ENCODE data around the gene ITPKB.

Gene ITPKB

DNA sequence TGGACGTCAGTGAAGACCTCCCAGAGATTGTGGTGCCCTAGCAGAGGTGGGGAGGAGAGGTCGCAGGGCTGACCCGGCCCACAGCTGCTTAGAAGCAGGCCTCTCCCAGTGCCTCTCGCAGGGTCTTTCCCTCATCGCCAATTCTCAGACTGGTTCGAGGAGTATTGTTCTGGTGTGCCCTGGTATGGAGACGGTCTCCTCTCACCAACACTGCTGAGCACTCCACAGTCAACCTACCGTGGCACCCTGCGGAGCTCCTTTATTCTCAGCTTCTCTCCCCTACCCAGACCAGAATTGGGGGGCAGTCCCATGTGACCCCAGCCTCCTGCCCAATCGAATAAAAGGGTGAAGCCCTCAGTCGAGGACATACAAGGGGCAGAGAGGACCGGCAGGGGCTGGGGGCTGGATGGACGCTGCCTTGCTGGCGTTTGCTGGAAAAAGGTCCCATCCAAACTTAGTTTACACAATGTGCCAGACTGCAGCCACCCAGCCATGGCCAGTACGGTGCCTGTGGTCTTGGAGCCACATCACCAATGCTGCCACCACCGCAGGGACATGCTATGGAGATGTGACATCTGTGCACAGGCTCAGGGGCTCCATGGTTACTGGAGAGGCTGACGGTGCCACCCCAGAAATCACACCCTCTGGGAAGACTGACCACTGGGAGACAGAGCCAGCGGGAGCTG, 109.7 kb downstream of the ITPKB start:
- Histone ChIP-seq H3K36me3 (ENCODE audit: insufficient read depth, low read length) (peaks cover 27% of the 10 kb centered on the region; the same call in 1 of the 2 replicates), H3K9me3 (ENCODE audit: low read length) (no peaks in the 10 kb centered on the region), H3K9me2 (ENCODE audit: low read depth, low read length) (no peaks in the 10 kb centered on the region), H3K27me3 (ENCODE audit: insufficient read depth, low read length) (no peaks in the 10 kb centered on the region), H3F3A (ENCODE audit: insufficient read depth, low read length) (no peaks in the 10 kb centered on the region), H3K9ac (ENCODE audit: low read length) (no peak overlapping the region), H3K4me2 (ENCODE audit: low read length) (no peak overlapping the region), H3K4me1 (ENCODE audit: insufficient read depth, low read length, severe bottlenecking) (peaks cover 23% of the 10 kb centered on the region), H4K20me1 (ENCODE audit: insufficient read depth, low read length) (no peaks in the 10 kb centered on the region), H2AFZ (ENCODE audit: low read length) (no peak overlapping the region), H3K27ac (ENCODE audit: low read depth, low read length, poor library complexity, severe bottlenecking) (no peak overlapping the region), H3K4me3 (ENCODE audit: low read depth, low read length, poor library complexity, severe bottlenecking) (no peak overlapping the region), H3K79me2 (ENCODE audit: insufficient read depth, low read length) (no peaks in the 10 kb centered on the region)
- TF ChIP-seq CTCF (IDR thresholded peaks at IDR 0.05; ENCODE audit: low read length) (no peak), EZH2 (IDR thresholded peaks at IDR 0.05; ENCODE audit: borderline replicate concordance, low read length) (no peak)

GRCh38 chr1:226628612-226629155, 110.4 kb downstream of the ITPKB start:
- Histone ChIP-seq H3K79me2 (ENCODE audit: insufficient read depth, low read length) (no peaks in the 10 kb centered on the region), H3K27me3 (ENCODE audit: insufficient read depth, low read length) (no peaks in the 10 kb centered on the region), H2AFZ (ENCODE audit: low read length) (no peak overlapping the region), H3K9me2 (ENCODE audit: low read depth, low read length) (no peaks in the 10 kb centered on the region), H3K4me1 (ENCODE audit: insufficient read depth, low read length, severe bottlenecking) (peaks cover 16% of the 10 kb centered on the region), H3K27ac (ENCODE audit: low read depth, low read length, poor library complexity, severe bottlenecking) (no peak overlapping the region), H3K4me3 (ENCODE audit: low read depth, low read length, poor library complexity, severe bottlenecking) (no peak overlapping the region), H3F3A (ENCODE audit: insufficient read depth, low read length) (no peaks in the 10 kb centered on the region), H3K36me3 (ENCODE audit: insufficient read depth, low read length) (peaks cover 22% of the 10 kb centered on the region; the same call in 1 of the 2 replicates), H3K9me3 (ENCODE audit: low read length) (no peaks in the 10 kb centered on the region), H3K4me2 (ENCODE audit: low read length) (no peak overlapping the region), H3K9ac (ENCODE audit: low read length) (no peak overlapping the region), H4K20me1 (ENCODE audit: insufficient read depth, low read length) (no peaks in the 10 kb centered on the region)
- TF ChIP-seq EZH2 (IDR thresholded peaks at IDR 0.05; ENCODE audit: borderline replicate concordance, low read length): no peak
- TF ChIP-seq CTCF (IDR thresholded peaks at IDR 0.05; ENCODE audit: low read length): no peak

DNA sequence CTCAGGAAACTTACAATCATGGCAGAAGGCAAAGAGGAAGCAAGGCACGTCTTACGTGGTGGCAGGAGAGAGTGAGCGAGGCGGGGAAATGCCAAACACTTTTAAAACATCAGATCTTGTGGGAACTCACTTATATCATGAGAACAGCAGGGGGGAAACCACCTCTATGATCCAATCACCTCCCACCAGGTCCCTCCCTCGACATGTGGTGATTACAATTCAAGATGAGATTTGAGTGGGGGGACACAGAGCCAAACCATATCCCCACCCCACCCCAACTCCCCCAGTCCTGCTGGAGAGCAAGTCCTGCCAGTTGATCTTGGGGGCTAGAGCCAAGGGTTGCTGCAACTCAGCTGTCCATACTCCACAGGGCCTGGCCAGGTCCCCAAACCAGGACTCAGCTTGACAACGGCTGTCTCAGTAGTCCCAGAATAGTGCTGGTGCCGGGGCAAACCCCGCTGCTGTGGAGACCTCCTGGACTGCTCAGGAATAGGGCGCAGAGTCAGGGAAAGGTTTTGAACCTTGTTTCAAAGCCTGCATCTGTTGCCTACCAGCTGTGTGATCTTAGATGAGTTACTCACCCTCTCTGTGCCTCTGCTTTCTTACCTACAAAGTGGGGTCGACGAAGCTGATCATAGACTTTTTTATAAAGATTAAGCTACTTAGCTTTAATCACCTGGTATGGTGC, 111.0 kb downstream of the ITPKB start:
- Histone ChIP-seq H3K9me3 (ENCODE audit: low read length) (no peaks in the 10 kb centered on the region), H3K4me2 (ENCODE audit: low read length) (no peak overlapping the region), H3K79me2 (ENCODE audit: insufficient read depth, low read length) (no peaks in the 10 kb centered on the region), H3F3A (ENCODE audit: insufficient read depth, low read length) (no peaks in the 10 kb centered on the region), H3K4me3 (ENCODE audit: low read depth, low read length, poor library complexity, severe bottlenecking) (no peak overlapping the region), H3K36me3 (ENCODE audit: insufficient read depth, low read length) (peaks cover 15% of the 10 kb centered on the region; the same call in 1 of the 2 replicates), H3K9me2 (ENCODE audit: low read depth, low read length) (no peaks in the 10 kb centered on the region), H3K4me1 (ENCODE audit: insufficient read depth, low read length, severe bottlenecking) (peaks cover 10% of the 10 kb centered on the region), H3K9ac (ENCODE audit: low read length) (no peak overlapping the region), H2AFZ (ENCODE audit: low read length) (no peak overlapping the region), H3K27me3 (ENCODE audit: insufficient read depth, low read length) (no peaks in the 10 kb centered on the region), H4K20me1 (ENCODE audit: insufficient read depth, low read length) (no peaks in the 10 kb centered on the region), H3K27ac (ENCODE audit: low read depth, low read length, poor library complexity, severe bottlenecking) (no peak overlapping the region)
- no peak for TF ChIP-seq CTCF (IDR thresholded peaks at IDR 0.05; ENCODE audit: low read length)
- no peak for TF ChIP-seq EZH2 (IDR thresholded peaks at IDR 0.05; ENCODE audit: borderline replicate concordance, low read length)
